Esophagus squamous epithelium (tissue), 4 donors: ENCODE results near the gene PRKX.

Experiments
- CTCF ChIP-seq, 6 experiments: fragments of 450-650 bp in 4 of 6; fragments of 200-600 bp in 2 of 6; sonication (generic) in 2 of 6; IDR thresholded peaks; one replicate each; pipeline ENCODE4 v1.5.1; 2016 to 2019; ENCODE audit warnings: antibody characterized with exemption in 6 of 6, mild to moderate bottlenecking in 4 of 6, moderate library complexity in 4 of 6
- POLR2A ChIP-seq, 4 donors: fragments of 450-650 bp; IDR thresholded peaks; one replicate each; pipeline ENCODE4 v1.6.1; 2017; ENCODE audit warnings: antibody characterized with exemption in 4 of 4, mild to moderate bottlenecking in 4 of 4, moderate library complexity in 3 of 4

DNA sequence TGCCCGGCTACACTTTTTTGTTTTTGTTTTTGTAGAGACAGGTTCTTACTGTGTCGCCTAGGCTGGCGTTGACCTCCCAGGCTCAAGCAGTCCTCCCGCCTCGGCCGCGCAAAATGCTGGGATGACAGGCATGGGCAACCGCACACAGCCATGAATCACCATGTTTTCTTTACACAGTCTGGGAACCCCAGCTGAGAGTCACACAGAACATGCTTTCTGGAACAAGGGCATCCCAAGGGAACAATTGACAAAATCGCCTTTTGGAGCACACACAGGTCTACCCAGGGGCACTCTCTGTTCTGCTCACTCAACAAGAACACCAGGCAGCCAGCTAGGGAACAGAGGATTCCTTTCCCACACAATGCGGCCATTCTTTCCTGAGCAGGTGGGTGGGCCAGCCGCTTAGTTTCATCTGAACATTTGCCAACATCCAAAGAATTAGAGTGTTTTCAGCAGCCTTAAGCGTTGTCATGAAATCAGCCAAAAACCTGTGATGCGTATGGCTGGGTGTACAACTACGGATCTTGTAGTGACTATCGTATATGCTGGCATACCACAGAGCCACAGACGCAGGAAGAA lies 15.7 kb downstream of the PRKX start:
- TF ChIP-seq CTCF (IDR thresholded peaks at IDR 0.05): no peak
- TF ChIP-seq POLR2A (IDR thresholded peaks at IDR 0.05): no peak
